ENCODE measurements around the gene SLC6A17.

GRCh38 chr1:110192541-110192940, 42.2 kb downstream of the SLC6A17 start:
- TF ChIP-seq, protein P1, sequence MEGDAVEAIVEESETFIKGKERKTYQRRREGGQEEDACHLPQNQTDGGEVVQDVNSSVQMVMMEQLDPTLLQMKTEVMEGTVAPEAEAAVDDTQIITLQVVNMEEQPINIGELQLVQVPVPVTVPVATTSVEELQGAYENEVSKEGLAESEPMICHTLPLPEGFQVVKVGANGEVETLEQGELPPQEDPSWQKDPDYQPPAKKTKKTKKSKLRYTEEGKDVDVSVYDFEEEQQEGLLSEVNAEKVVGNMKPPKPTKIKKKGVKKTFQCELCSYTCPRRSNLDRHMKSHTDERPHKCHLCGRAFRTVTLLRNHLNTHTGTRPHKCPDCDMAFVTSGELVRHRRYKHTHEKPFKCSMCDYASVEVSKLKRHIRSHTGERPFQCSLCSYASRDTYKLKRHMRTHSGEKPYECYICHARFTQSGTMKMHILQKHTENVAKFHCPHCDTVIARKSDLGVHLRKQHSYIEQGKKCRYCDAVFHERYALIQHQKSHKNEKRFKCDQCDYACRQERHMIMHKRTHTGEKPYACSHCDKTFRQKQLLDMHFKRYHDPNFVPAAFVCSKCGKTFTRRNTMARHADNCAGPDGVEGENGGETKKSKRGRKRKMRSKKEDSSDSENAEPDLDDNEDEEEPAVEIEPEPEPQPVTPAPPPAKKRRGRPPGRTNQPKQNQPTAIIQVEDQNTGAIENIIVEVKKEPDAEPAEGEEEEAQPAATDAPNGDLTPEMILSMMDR (IDR thresholded peaks at IDR 0.05) = no peak
- TF ChIP-seq POLR2AphosphoS5 (IDR thresholded peaks at IDR 0.05) (no peak), EP300 (IDR thresholded peaks at IDR 0.05) (no peak), POLR2A (IDR thresholded peaks at IDR 0.05) (no peak)
